Epithelial cell of proximal tubule (primary cell): ENCODE results near the gene ING3. TPM values are rescaled to one million over a fixed set of nuclear protein-coding genes. Genes with fewer than 3 reads are reported as not detected.

Source experiments
- DNase-seq: peaks from one replicate; pipeline ENCODE4 v3.0.0-alpha.2; 2011; ENCODE audit warnings: low read depth
- H3K4me3 ChIP-seq: 2 replicates; pipeline ENCODE4 v1.5.1; 2011; ENCODE audit warnings: low read depth, mild to moderate bottlenecking, low read length
- total RNA-seq: library from RNA; depleted of rRNA; stranded (reverse); fragments of >200 nt; gene quantifications from 2 replicates; pipeline ENCODE4 v1.2.3, GENCODE V29; 2015
- TF ChIP-seq, protein P1 (sequence below): conservative IDR thresholded peaks from 2 replicates; pipeline ENCODE4 v1.5.1; 2012; ENCODE audit warnings: low read depth, mild to moderate bottlenecking, low read length

ING3 gene, protein sequence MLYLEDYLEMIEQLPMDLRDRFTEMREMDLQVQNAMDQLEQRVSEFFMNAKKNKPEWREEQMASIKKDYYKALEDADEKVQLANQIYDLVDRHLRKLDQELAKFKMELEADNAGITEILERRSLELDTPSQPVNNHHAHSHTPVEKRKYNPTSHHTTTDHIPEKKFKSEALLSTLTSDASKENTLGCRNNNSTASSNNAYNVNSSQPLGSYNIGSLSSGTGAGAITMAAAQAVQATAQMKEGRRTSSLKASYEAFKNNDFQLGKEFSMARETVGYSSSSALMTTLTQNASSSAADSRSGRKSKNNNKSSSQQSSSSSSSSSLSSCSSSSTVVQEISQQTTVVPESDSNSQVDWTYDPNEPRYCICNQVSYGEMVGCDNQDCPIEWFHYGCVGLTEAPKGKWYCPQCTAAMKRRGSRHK
- 9.1 and 11.0 TPM in 2 replicates for total RNA-seq

DNA sequence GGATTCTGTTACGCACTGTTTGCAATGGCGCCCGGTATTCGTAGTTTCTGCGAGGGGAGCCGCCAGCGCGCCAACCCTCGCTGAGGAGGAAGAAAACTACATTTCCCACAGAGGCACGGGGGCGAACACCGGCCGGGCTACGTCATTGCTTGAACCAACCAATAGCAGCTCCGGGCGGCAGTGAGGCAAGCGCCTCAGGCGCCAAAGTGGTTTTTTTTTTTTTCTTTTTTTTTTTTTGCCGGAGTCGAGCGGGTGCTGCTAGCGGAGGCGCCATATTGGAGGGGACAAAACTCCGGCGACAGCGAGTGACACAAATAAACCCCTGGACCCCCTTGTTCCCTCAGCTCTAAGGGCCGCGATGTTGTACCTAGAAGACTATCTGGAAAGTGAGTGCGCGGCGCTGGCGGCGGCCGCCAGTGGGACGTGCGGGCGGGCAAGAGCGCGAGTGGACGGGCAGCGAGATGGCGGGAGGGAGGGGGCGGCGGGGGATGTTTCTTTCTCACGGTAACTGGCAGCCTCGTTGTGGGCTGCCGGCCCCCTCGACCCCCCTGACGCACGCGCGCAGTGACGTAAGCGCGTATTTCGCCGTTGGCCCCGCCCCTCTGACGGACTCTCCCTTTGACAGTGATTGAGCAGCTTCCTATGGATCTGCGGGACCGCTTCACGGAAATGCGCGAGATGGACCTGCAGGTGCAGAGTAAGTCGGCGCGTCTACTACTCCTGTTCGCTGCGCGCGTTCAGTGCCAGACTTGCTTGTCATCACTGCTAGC, at the start of gene ING3:
ING3 (plus strand) TSS at position 239 of the 770 bp plus-strand sequence; CDS start at position 359, 120 bp downstream.
- TF ChIP-seq, protein P1, sequence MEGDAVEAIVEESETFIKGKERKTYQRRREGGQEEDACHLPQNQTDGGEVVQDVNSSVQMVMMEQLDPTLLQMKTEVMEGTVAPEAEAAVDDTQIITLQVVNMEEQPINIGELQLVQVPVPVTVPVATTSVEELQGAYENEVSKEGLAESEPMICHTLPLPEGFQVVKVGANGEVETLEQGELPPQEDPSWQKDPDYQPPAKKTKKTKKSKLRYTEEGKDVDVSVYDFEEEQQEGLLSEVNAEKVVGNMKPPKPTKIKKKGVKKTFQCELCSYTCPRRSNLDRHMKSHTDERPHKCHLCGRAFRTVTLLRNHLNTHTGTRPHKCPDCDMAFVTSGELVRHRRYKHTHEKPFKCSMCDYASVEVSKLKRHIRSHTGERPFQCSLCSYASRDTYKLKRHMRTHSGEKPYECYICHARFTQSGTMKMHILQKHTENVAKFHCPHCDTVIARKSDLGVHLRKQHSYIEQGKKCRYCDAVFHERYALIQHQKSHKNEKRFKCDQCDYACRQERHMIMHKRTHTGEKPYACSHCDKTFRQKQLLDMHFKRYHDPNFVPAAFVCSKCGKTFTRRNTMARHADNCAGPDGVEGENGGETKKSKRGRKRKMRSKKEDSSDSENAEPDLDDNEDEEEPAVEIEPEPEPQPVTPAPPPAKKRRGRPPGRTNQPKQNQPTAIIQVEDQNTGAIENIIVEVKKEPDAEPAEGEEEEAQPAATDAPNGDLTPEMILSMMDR = no peak
- peak within 1 kb of the TSS; percentile 68 for H3K4me3 ChIP-seq
- peak; percentile 78 for DNase-seq

GRCh38 chr7:120915314-120916105, 35.1 kb upstream of the ING3 start:
- TF ChIP-seq, protein P1 = no peak
- H3K4me3 ChIP-seq = no peak overlapping the region
- DNase-seq = no peak

DNA sequence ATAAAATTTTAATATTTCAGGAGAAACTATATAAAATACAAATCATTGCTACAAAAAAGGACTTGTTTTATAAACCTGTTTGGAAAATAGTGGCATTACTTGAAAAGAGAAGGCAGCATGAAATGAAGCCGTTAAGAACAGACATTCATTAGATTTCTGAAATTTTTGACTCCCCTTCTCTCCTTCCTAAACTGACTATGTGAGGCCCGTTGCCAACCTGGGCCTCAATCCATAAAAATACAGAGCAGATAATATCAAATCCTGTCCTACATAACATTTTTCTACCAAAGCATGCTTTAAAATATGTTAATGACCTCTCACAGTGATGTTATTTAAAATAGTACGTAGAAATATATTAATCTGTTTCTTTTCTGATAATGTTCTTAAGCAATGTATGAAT, 34.5 kb upstream of the ING3 start:
- TF ChIP-seq, protein P1 = no peak
- DNase-seq = no peak

DNA sequence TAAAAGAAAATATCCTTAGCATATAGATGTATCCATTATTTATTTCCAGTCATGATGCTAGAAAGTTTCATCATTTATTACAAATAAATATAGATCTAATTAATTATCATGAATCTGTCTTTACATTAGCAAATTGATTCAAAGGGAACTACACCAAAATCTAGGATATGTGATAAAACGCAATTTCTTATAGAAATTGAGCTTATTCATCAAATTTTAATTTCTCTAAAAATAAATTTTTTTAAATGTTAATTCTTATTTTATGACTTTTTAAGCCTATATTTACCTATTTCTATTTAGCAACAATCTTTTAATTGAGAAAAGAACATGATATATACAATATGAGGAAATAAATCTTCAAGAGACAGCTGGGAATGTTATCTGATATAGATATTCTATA, 34.0 kb upstream of the ING3 start:
- DNase-seq = no peak
- no peak overlapping the region for H3K4me3 ChIP-seq
- TF ChIP-seq, protein P1 = no peak

More for the DNA sequence above, 34.5 kb upstream of the ING3 start:
- H3K4me3 ChIP-seq = no peak overlapping the region

GRCh38 chr7:120919466-120919865, 31.1 kb upstream of the ING3 start:
- no peak overlapping the region for H3K4me3 ChIP-seq
- DNase-seq = no peak
- TF ChIP-seq, protein P1 = no peak

DNA sequence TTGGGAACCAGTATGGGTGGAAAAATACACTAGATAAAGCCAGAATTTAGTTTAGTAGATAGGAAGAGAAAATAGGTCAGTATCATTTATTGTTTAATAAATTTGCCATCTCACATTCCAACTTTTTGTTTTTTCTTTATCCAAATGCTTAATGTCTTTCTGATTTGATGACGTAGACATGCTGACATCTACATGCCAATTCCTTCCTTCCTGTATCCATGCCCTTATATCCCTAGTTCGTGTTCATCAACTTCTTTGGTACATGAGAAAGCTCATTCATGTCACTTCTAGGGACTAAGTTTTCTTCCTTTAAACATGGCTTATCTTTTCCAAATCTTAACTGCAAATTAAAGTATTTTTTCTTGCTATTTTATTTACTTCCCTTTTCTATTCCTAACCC, 30.5 kb upstream of the ING3 start:
- DNase-seq = no peak
- TF ChIP-seq, protein P1 = no peak
- no peak overlapping the region for H3K4me3 ChIP-seq
